ENCODE data around the gene ABCA12. TPM values are rescaled to one million over a fixed set of nuclear protein-coding genes. Genes with fewer than 3 reads are reported as not detected.

Gene ABCA12
- total RNA-seq, 1 experiment from 2014 or later: 0.03 TPM

DNA sequence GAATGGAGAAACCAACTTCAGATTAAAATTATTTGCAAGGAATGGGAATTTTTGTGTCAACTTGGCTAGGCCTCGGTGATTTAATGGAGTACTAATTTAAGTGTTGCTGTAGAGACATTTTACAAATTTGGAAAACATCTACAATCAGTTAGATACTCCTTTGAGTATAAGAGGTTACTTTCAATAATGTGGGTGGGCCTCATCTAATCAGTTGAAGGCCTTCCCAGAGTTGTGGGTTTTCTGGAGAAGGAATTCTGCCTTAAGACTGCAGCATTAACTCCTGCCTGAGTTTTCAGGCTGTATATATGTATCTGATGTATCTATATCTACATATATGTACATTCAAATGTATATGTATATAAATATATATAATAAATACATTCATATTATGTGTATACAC lies 47.6 kb upstream of the ABCA12 start:
- no peaks in the 10 kb centered on the region for H3K4me1 ChIP-seq (ENCODE audit: control insufficient read depth, insufficient read depth, low read length)
- intact Hi-C loops (cut with micrococcal nuclease; ENCODE audit: unreplicated experiment) (no loop called here), in situ Hi-C loops (cut with HindIII; ENCODE audit: low pct_unique_long_range_greater_than_20kb, low sequenced_read_pairs) (no loop called here)
- no peaks in the 10 kb centered on the region for H3K9me3 ChIP-seq (ENCODE audit: control insufficient read depth, insufficient read depth, low read depth, low read length)
- H3K27ac ChIP-seq (ENCODE audit: low read length): no peak overlapping the region
- DNase-seq (ENCODE audit: low read depth, low spot score) (no peak), ATAC-seq (no peak)
- BruUV-seq (replicated peaks): no TSS peak
- TF ChIP-seq CTCF (IDR thresholded peaks at IDR 0.05) (no peak), POLR2AphosphoS5 (IDR thresholded peaks at IDR 0.05; ENCODE audit: low read depth, low read length) (no peak), TCF7L2 (IDR thresholded peaks at IDR 0.05; ENCODE audit: low read depth, low read length) (no peak), SIN3A (IDR thresholded peaks at IDR 0.05; ENCODE audit: borderline replicate concordance, insufficient read depth, low read depth, low read length) (no peak), REST (IDR thresholded peaks at IDR 0.05; ENCODE audit: insufficient read depth in 1 of 2, low read depth in 2 of 2, low read length in 1 of 2) (no peak)
- H3K27me3 ChIP-seq (ENCODE audit: control insufficient read depth, insufficient read depth, low read length): no peaks in the 10 kb centered on the region
- ChIA-PET CTCF (no interaction called here), POLR2A (no interaction called here)
- no peaks in the 10 kb centered on the region for H3K36me3 ChIP-seq (ENCODE audit: control insufficient read depth, insufficient read depth, low read length)
- no peak overlapping the region for H3K4me3 ChIP-seq (ENCODE audit: low read depth in 2 of 2, low read length in 2 of 2)

GRCh38 chr2:215178121-215178520 lies 39.7 kb upstream of the ABCA12 start:
- DNase-seq (ENCODE audit: low read depth, low spot score) (no peak), ATAC-seq (no peak)
- in situ Hi-C loops (cut with HindIII; ENCODE audit: low pct_unique_long_range_greater_than_20kb, low sequenced_read_pairs) (no loop called here), intact Hi-C loops (cut with micrococcal nuclease; ENCODE audit: unreplicated experiment) (no loop called here)
- H3K27ac ChIP-seq (ENCODE audit: low read length): no peak overlapping the region
- no TSS peak for BruUV-seq (replicated peaks)
- no peaks in the 10 kb centered on the region for H3K27me3 ChIP-seq (ENCODE audit: control insufficient read depth, insufficient read depth, low read length)
- H3K9me3 ChIP-seq (ENCODE audit: control insufficient read depth, insufficient read depth, low read depth, low read length): no peaks in the 10 kb centered on the region
- TF ChIP-seq CTCF (IDR thresholded peaks at IDR 0.05): no peak
- no peak for TF ChIP-seq TCF7L2 (IDR thresholded peaks at IDR 0.05; ENCODE audit: low read depth, low read length)
- TF ChIP-seq POLR2AphosphoS5 (IDR thresholded peaks at IDR 0.05; ENCODE audit: low read depth, low read length): no peak
- no peak for TF ChIP-seq REST (IDR thresholded peaks at IDR 0.05; ENCODE audit: insufficient read depth in 1 of 2, low read depth in 2 of 2, low read length in 1 of 2)
- TF ChIP-seq SIN3A (IDR thresholded peaks at IDR 0.05; ENCODE audit: borderline replicate concordance, insufficient read depth, low read depth, low read length): no peak
- no peaks in the 10 kb centered on the region for H3K4me1 ChIP-seq (ENCODE audit: control insufficient read depth, insufficient read depth, low read length)
- ChIA-PET POLR2A (no interaction called here), CTCF (no interaction called here)
- no peak overlapping the region for H3K4me3 ChIP-seq (ENCODE audit: low read depth in 2 of 2, low read length in 2 of 2)
- no peaks in the 10 kb centered on the region for H3K36me3 ChIP-seq (ENCODE audit: control insufficient read depth, insufficient read depth, low read length)

Measured in Panc1 (cell line).